HL-60 (cell line): ENCODE results near the gene SFTPA2.
"Not testable (repeated sequence)": the region's sequence is repeated elsewhere in the genome, so short reads cannot be mapped to it uniquely, and the experiment has no call there.

ENCODE experiments used
- DNase-seq, 2 experiments: peaks; one replicate each; pipeline ENCODE4 v3.0.0-alpha.2; 2010 to 2020; ENCODE audit warnings: low read depth in 1 of 2, low spot score in 1 of 2
- H3K27ac ChIP-seq: fragments of 250-450 bp; sonication (Bioruptor Pico); replicated peaks from 2 replicates; pipeline ENCODE4 v1.5.1; 2020; ENCODE audit warnings: mild to moderate bottlenecking, moderate library complexity
- H3K27me3 ChIP-seq: fragments of 250-450 bp; sonication (Bioruptor Pico); 2 replicates; pipeline ENCODE4 v1.5.1; 2021; ENCODE audit warnings: mild to moderate bottlenecking, moderate library complexity; ENCODE audit not compliant: insufficient read depth, poor library complexity, severe bottlenecking
- H3K4me3 ChIP-seq: replicated peaks from 2 replicates; pipeline ENCODE4 v1.5.1; 2011; ENCODE audit warnings: mild to moderate bottlenecking, control low read depth, low read length; ENCODE audit not compliant: insufficient read depth
- GABPA ChIP-seq: IDR thresholded peaks from 2 replicates; pipeline ENCODE4 v1.6.1; 2012; ENCODE audit warnings: low read depth
- POLR2AphosphoS5 ChIP-seq: IDR thresholded peaks from 2 replicates; pipeline ENCODE4 v1.6.1; 2012; ENCODE audit warnings: low read depth
- REST ChIP-seq: IDR thresholded peaks from 2 replicates; pipeline ENCODE4 v1.6.1; 2012; ENCODE audit warnings: low read depth; ENCODE audit not compliant: insufficient replicate concordance
- SPI1 ChIP-seq: IDR thresholded peaks from 2 replicates; pipeline ENCODE4 v1.6.1; 2012; ENCODE audit warnings: low read depth, mild to moderate bottlenecking, borderline replicate concordance
- TF ChIP-seq, protein P1 (sequence below): IDR thresholded peaks from one replicate; pipeline ENCODE4 v1.5.1; 2011; ENCODE audit warnings: low read length, control low read depth, inconsistent platforms; ENCODE audit not compliant: insufficient read depth

SFTPA2 gene

DNA sequence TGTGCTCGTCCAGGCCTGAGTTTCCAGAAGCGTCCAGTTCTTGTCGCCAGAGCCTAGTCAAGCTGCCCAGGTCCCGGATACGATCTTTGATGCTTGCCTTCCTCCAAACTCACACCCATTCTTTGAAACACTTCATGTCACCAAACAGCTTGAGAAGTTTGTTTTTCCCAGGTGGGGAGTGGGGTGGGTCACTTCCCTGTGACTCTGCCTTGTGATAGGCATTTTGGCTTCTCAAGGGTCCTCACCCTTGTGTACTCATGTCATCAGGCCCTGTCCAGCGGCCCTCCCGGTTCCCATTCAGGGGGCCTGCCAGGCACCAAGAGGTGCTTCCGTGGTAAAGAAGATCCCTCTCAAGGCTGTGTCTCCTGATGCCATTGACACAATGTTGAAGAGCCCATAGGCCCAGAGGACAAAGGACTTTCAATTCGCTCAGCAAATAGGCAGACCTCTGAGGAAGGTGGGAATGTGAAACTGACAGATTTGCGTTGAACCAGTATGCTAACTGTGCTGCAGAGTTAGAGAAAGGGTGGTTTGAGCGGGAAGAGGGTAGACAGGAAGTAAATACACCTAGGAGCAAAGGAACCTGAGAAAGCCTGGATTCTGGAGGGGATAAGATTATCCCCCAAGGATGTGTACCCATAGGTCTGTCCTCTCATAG lies 25.8 kb upstream of the SFTPA2 start:
- TF ChIP-seq POLR2AphosphoS5, result no peak
- TF ChIP-seq SPI1, result no peak
- TF ChIP-seq, protein P1, sequence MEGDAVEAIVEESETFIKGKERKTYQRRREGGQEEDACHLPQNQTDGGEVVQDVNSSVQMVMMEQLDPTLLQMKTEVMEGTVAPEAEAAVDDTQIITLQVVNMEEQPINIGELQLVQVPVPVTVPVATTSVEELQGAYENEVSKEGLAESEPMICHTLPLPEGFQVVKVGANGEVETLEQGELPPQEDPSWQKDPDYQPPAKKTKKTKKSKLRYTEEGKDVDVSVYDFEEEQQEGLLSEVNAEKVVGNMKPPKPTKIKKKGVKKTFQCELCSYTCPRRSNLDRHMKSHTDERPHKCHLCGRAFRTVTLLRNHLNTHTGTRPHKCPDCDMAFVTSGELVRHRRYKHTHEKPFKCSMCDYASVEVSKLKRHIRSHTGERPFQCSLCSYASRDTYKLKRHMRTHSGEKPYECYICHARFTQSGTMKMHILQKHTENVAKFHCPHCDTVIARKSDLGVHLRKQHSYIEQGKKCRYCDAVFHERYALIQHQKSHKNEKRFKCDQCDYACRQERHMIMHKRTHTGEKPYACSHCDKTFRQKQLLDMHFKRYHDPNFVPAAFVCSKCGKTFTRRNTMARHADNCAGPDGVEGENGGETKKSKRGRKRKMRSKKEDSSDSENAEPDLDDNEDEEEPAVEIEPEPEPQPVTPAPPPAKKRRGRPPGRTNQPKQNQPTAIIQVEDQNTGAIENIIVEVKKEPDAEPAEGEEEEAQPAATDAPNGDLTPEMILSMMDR, result no peak
- no peak for TF ChIP-seq GABPA
- TF ChIP-seq REST, result no peak
- Histone ChIP-seq H3K27me3 (no peaks in the 10 kb centered on the region), H3K4me3 (no peak overlapping the region), H3K27ac (no peak overlapping the region)
- no peak for DNase-seq

DNA sequence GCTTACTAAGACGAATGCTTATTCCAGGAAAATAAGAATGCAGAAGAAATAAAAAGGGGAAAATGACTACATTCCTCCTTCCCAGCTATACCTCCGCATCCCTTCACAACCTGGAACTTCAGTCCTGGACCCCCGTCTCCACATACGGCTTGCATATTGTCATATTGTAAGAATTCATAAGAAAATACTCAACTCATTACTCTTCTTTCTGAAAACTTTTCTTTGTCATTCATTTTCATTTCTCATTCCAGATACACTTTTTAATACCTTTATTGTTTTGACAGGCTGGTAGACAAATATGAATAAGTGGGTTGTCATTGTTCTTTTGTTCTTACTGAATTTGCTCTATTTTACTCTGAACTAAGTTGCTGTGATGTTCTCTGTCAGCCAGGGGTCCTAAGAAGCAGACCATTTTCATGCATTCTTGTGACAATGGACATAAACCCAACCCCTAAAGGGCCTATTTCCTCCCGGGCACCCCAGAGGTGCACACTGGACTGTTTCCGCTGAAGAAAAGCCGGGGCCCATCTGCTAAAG lies 23.3 kb upstream of the SFTPA2 start:
- no peak for TF ChIP-seq REST
- TF ChIP-seq, protein P1, result no peak
- TF ChIP-seq SPI1, result no peak
- no peak for TF ChIP-seq GABPA
- TF ChIP-seq POLR2AphosphoS5, result no peak
- Histone ChIP-seq H3K27ac (no peak overlapping the region), H3K27me3 (no peaks in the 10 kb centered on the region), H3K4me3 (no peak overlapping the region)
- no peak for DNase-seq

DNA sequence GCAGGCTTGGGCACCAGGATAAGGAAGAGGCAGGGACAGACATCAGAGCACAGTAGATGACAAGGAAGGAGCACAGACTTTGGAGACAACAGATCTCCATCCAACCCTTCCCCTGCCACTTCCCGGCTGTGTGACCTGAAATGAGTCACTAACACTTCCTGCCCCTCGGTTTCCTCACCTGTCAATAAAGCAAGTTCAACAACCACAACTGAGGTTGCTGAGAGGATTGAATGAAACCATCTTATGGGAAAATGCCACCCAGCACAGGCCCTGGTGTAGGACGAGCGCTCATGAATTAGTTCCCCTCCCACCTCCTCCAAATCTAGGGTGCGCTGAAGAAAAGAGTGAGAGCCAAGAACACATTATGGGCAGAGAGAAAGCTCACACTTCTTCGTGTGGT lies 22.7 kb upstream of the SFTPA2 start:
- not testable (repeated sequence) for DNase-seq, H3K27me3 ChIP-seq, H3K27ac ChIP-seq, H3K4me3 ChIP-seq

GRCh38 chr10:79582096-79582495 lies 21.9 kb upstream of the SFTPA2 start:
- no peak overlapping the region for H3K4me3 ChIP-seq
- H3K27ac ChIP-seq, result no peak overlapping the region
- no peaks in the 10 kb centered on the region for H3K27me3 ChIP-seq
- TF ChIP-seq REST (no peak), GABPA (no peak)
- no peak for DNase-seq
